HUES6 (cell line): ENCODE measurements around the gene DHRS2.

Source experiments
- H3K27ac ChIP-seq: 2 replicates; pipeline ENCODE4 v1.7.0; 2013; ENCODE audit warnings: low read depth, mild to moderate bottlenecking, low read length, inconsistent platforms
- H3K27me3 ChIP-seq: 2 replicates; pipeline ENCODE4 v1.6.1; 2013; ENCODE audit warnings: low read length; ENCODE audit not compliant: control insufficient read depth, insufficient read depth
- H3K36me3 ChIP-seq: 2 replicates; pipeline ENCODE4 v1.6.1; 2013; ENCODE audit warnings: low read length; ENCODE audit not compliant: control insufficient read depth, insufficient read depth
- H3K4me1 ChIP-seq: 2 replicates; pipeline ENCODE4 v1.6.1; 2013; ENCODE audit warnings: low read length; ENCODE audit not compliant: control insufficient read depth, insufficient read depth
- H3K4me3 ChIP-seq: 2 replicates; pipeline ENCODE4 v1.5.1; 2013; ENCODE audit warnings: low read depth, low read length
- H3K9ac ChIP-seq: one replicate; pipeline ENCODE4 v1.6.1; 2013; ENCODE audit warnings: mild to moderate bottlenecking, low read length
- H3K9me3 ChIP-seq: 2 replicates; pipeline ENCODE4 v1.6.1; 2013; ENCODE audit warnings: low read depth, low read length; ENCODE audit not compliant: control insufficient read depth, insufficient read depth

DHRS2 gene

GRCh38 chr14:23653051-23653450, 16.9 kb downstream of the DHRS2 start:
- H3K36me3 ChIP-seq = no peaks in the 10 kb centered on the region
- H3K27me3 ChIP-seq = no peaks in the 10 kb centered on the region
- H3K27ac ChIP-seq = no peak overlapping the region
- no peaks in the 10 kb centered on the region for H3K9me3 ChIP-seq
- no peak overlapping the region for H3K9ac ChIP-seq
- H3K4me1 ChIP-seq = no peaks in the 10 kb centered on the region
- no peak overlapping the region for H3K4me3 ChIP-seq

- Histone ChIP-seq H3K36me3 (no peaks in the 10 kb centered on the region), H3K4me1 (no peaks in the 10 kb centered on the region), H3K4me3 (no peak overlapping the region), H3K27ac (no peak overlapping the region), H3K9me3 (no peaks in the 10 kb centered on the region), H3K27me3 (0 out of 2 replicates have a peak, but pooled peaks cover 3% of the 10 kb centered on the region), H3K9ac (no peak overlapping the region)
Measured at GRCh38 chr14:23654231-23654630, 18.1 kb downstream of the DHRS2 start.

- Histone ChIP-seq H3K9me3 (no peaks in the 10 kb centered on the region), H3K4me3 (no peak overlapping the region), H3K36me3 (no peaks in the 10 kb centered on the region), H3K27ac (no peak overlapping the region), H3K9ac (no peak overlapping the region), H3K27me3 (0 out of 2 replicates have a peak, but pooled peaks cover 3% of the 10 kb centered on the region), H3K4me1 (no peaks in the 10 kb centered on the region)
Measured at GRCh38 chr14:23657959-23658470, 21.9 kb downstream of the DHRS2 start.

- H3K27ac ChIP-seq = no peak overlapping the region
- H3K36me3 ChIP-seq = no peaks in the 10 kb centered on the region
- H3K4me1 ChIP-seq = no peaks in the 10 kb centered on the region
- H3K4me3 ChIP-seq = no peak overlapping the region
- H3K9ac ChIP-seq = no peak overlapping the region
- H3K9me3 ChIP-seq = no peaks in the 10 kb centered on the region
- H3K27me3 ChIP-seq = 0 out of 2 replicates have a peak, but pooled peaks cover 3% of the 10 kb centered on the region
Measured at GRCh38 chr14:23660290-23661226, 24.4 kb downstream of the DHRS2 start.

GRCh38 chr14:23661542-23661941, 25.4 kb downstream of the DHRS2 start:
- no peaks in the 10 kb centered on the region for H3K36me3 ChIP-seq
- no peak overlapping the region for H3K27ac ChIP-seq
- H3K4me3 ChIP-seq = no peak overlapping the region
- H3K9ac ChIP-seq = no peak overlapping the region
- H3K4me1 ChIP-seq = no peaks in the 10 kb centered on the region
- 0 out of 2 replicates have a peak, but pooled peaks cover 3% of the 10 kb centered on the region for H3K27me3 ChIP-seq
- H3K9me3 ChIP-seq = no peaks in the 10 kb centered on the region

- 0 out of 2 replicates have a peak, but pooled peaks cover 3% of the 10 kb centered on the region for H3K27me3 ChIP-seq
- H3K4me3 ChIP-seq = no peak overlapping the region
- H3K9me3 ChIP-seq = no peaks in the 10 kb centered on the region
- no peak overlapping the region for H3K9ac ChIP-seq
- no peaks in the 10 kb centered on the region for H3K4me1 ChIP-seq
- H3K27ac ChIP-seq = no peak overlapping the region
- H3K36me3 ChIP-seq = no peaks in the 10 kb centered on the region
Measured at GRCh38 chr14:23663127-23663526, 27.0 kb downstream of the DHRS2 start.

GRCh38 chr14:23663711-23664110, 27.5 kb downstream of the DHRS2 start:
- Histone ChIP-seq H3K4me1 (no peaks in the 10 kb centered on the region), H3K36me3 (no peaks in the 10 kb centered on the region), H3K27me3 (0 out of 2 replicates have a peak, but pooled peaks cover under 1% of the 10 kb centered on the region), H3K9me3 (no peaks in the 10 kb centered on the region), H3K4me3 (no peak overlapping the region), H3K9ac (no peak overlapping the region), H3K27ac (no peak overlapping the region)

- H3K9me3 ChIP-seq = no peaks in the 10 kb centered on the region
- no peak overlapping the region for H3K4me3 ChIP-seq
- no peak overlapping the region for H3K9ac ChIP-seq
- no peak overlapping the region for H3K27ac ChIP-seq
- no peaks in the 10 kb centered on the region for H3K36me3 ChIP-seq
- no peaks in the 10 kb centered on the region for H3K4me1 ChIP-seq
- H3K27me3 ChIP-seq = no peaks in the 10 kb centered on the region
Measured at GRCh38 chr14:23664207-23664885, 28.2 kb downstream of the DHRS2 start.

- no peak overlapping the region for H3K27ac ChIP-seq
- peaks cover 2% of the 10 kb centered on the region for H3K9me3 ChIP-seq
- no peaks in the 10 kb centered on the region for H3K36me3 ChIP-seq
- no peak overlapping the region for H3K9ac ChIP-seq
- H3K27me3 ChIP-seq = no peaks in the 10 kb centered on the region
- H3K4me3 ChIP-seq = no peak overlapping the region
- no peaks in the 10 kb centered on the region for H3K4me1 ChIP-seq
Measured at GRCh38 chr14:23665302-23666016, 29.3 kb downstream of the DHRS2 start.

GRCh38 chr14:23667134-23667533, 31.0 kb downstream of the DHRS2 start:
- Histone ChIP-seq H3K9ac (no peak overlapping the region), H3K4me1 (no peaks in the 10 kb centered on the region), H3K4me3 (no peak overlapping the region), H3K36me3 (no peaks in the 10 kb centered on the region), H3K9me3 (peaks cover 5% of the 10 kb centered on the region), H3K27ac (no peak overlapping the region), H3K27me3 (no peaks in the 10 kb centered on the region)
